HEK293T (cell line): ENCODE results near the gene METTL25B.

Experiments used
- CTCF ChIA-PET: fragments of 350-600 bp; formaldehyde crosslinking; extraction: SDS; loops from one replicate; lab custom pipeline; 2021; ENCODE audit warnings: antibody characterized with exemption, inconsistent platforms; lab: Yijun Ruan, JAX
- POLR2A ChIA-PET: fragments of 350-600 bp; formaldehyde crosslinking; extraction: SDS; loops from one replicate; lab custom pipeline; 2020; ENCODE audit warnings: antibody characterized with exemption, inconsistent platforms; lab: Yijun Ruan, JAX
- DNase-seq: peaks from one replicate; pipeline ENCODE4 v3.0.0; 2012; ENCODE audit warnings: mixed read lengths; ENCODE audit errors: extremely low spot score
- ARNT ChIP-seq: fragments of 450-650 bp; IDR thresholded peaks from 2 replicates; pipeline ENCODE4 v1.6.1; 2017; ENCODE audit warnings: mild to moderate bottlenecking
- BHLHE40 ChIP-seq: fragments of 450-650 bp; IDR thresholded peaks from 2 replicates; pipeline ENCODE4 v1.6.1; 2016; ENCODE audit warnings: mild to moderate bottlenecking, moderate library complexity, borderline replicate concordance
- CTBP1 ChIP-seq: fragments of 450-650 bp; IDR thresholded peaks from 2 replicates; pipeline ENCODE4 v1.6.1; 2016; ENCODE audit warnings: borderline replicate concordance
- ELF4 ChIP-seq: fragments of 450-650 bp; IDR thresholded peaks from 2 replicates; pipeline ENCODE4 v1.6.1; 2017; ENCODE audit warnings: antibody characterized with exemption
- FOXA1 ChIP-seq: fragments of 450-650 bp; IDR thresholded peaks from 2 replicates; pipeline ENCODE4 v1.6.1; 2016; ENCODE audit warnings: mild to moderate bottlenecking
- FOXK2 ChIP-seq: fragments of 450-650 bp; IDR thresholded peaks from 2 replicates; pipeline ENCODE4 v1.6.1; 2016; ENCODE audit warnings: mild to moderate bottlenecking
- FOXM1 ChIP-seq: fragments of 450-650 bp; IDR thresholded peaks from 2 replicates; pipeline ENCODE4 v1.6.1; 2017; ENCODE audit warnings: mild to moderate bottlenecking, borderline replicate concordance
- HDGF ChIP-seq: fragments of 450-650 bp; IDR thresholded peaks from 2 replicates; pipeline ENCODE4 v1.6.1; 2017; ENCODE audit warnings: antibody characterized with exemption, borderline replicate concordance
- L3MBTL2 ChIP-seq: fragments of 450-650 bp; conservative IDR thresholded peaks from 2 replicates; pipeline ENCODE4 v1.6.1; 2016; ENCODE audit warnings: mild to moderate bottlenecking
- LEF1 ChIP-seq: fragments of 450-650 bp; IDR thresholded peaks from 2 replicates; pipeline ENCODE4 v1.6.1; 2017; ENCODE audit warnings: mild to moderate bottlenecking, borderline replicate concordance
- NFRKB ChIP-seq: fragments of 450-650 bp; IDR thresholded peaks from 2 replicates; pipeline ENCODE4 v1.6.1; 2016; ENCODE audit warnings: mild to moderate bottlenecking, moderate library complexity
- SP1 ChIP-seq: fragments of 450-650 bp; IDR thresholded peaks from 2 replicates; pipeline ENCODE4 v1.6.1; 2017
- SUZ12 ChIP-seq: fragments of 450-650 bp; IDR thresholded peaks from 2 replicates; pipeline ENCODE4 v1.6.1; 2016; ENCODE audit warnings: mild to moderate bottlenecking
- TARDBP ChIP-seq: fragments of 450-650 bp; IDR thresholded peaks from 2 replicates; pipeline ENCODE4 v1.6.1; 2016
- ZNF384 ChIP-seq: fragments of 450-650 bp; IDR thresholded peaks from 2 replicates; pipeline ENCODE4 v1.6.1; 2016
- TF ChIP-seq, protein P1 (sequence below): fragments of 450-650 bp; IDR thresholded peaks from 2 replicates; pipeline ENCODE4 v1.6.1; 2016

METTL25B gene

DNA sequence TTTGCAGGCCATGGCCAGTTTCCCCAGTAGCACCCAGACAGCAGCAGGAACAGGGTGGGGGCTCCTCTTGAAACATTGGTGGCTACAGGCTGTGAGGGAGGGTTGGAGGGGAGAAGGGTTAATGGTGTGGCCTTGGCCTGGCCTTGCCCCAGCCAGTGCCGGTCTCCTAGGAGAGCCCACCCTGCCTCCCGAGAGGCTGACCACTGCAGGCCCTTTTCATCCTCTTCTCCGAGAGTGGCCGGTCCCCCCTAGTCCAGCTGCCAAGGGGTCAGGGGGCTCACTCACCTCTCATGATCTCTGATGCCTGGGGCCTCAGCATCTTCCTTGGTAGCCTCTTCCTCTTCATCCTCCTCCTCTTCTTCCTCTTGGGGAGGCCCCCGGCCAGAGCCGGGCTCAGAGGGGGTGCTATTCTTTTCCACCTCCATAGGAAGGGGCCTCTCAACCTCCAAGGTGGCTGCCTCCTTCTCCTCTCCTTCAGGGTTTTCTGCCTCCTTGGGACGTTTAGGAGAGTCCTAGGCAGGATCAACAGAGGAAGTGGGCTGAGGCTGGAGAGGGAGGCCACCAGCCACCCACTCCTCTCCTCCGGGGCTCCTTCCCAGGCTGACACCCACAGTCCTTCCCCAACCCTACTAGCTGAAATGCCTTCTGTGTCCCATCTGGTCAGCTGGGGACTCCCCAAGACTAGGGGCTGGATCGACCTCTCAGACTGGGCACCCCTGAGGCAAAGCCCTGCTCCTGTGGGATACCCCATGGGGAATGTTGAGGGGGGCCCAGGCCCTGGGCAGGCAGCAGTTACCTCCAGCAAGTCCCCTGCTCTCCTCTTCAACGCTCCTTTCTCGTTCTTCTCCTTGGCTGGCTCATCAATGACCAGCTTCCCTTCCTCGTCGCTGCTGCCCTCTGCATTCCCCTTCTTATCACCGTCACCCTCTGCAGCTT, 15.4 kb downstream of the METTL25B start:
- no peak for TF ChIP-seq SP1
- ChIA-PET POLR2A (interaction anchor here (3.2 kb wide), 1 partner anchor 8 kb away, joined by 60 read pairs; the partner anchor contains the start of gene HDGF), CTCF (no interaction called here)
- no peak for DNase-seq

DNA sequence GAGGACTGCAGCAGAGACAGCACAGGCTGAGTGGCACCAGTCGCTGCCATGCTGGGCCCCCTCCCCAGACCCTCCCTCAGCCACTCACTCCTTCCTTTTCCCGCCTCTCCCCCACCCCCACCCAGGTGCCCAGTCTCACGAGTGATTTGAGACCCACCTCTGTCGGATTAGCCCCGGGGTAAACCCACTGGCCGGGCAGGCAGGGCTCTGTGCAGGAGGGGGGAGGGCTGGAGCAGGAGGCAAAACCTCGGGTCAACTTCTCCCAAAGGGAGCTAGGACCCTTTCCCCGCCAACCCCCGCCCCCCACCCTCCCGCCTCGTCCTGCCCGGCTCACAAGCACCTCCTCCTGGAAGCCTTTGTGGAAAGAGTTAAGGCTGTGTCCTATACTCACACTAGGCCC, 16.1 kb downstream of the METTL25B start:
- POLR2A ChIA-PET = interaction anchor here (0.7 kb wide), 1 partner anchor 24 kb away, joined by 3 read pairs; no protein-coding TSS in a partner anchor
- TF ChIP-seq L3MBTL2 (no peak), SUZ12 (no peak), CTBP1 (no peak), FOXA1 (no peak), BHLHE40 (no peak), ARNT (no peak), NFRKB (no peak), ZNF384 (no peak), FOXM1 (no peak), HDGF (no peak), FOXK2 (no peak)
- TF ChIP-seq, protein P1, sequence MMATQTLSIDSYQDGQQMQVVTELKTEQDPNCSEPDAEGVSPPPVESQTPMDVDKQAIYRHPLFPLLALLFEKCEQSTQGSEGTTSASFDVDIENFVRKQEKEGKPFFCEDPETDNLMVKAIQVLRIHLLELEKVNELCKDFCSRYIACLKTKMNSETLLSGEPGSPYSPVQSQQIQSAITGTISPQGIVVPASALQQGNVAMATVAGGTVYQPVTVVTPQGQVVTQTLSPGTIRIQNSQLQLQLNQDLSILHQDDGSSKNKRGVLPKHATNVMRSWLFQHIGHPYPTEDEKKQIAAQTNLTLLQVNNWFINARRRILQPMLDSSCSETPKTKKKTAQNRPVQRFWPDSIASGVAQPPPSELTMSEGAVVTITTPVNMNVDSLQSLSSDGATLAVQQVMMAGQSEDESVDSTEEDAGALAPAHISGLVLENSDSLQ = no peak
- DNase-seq = no peak
- CTCF ChIA-PET = no interaction called here

DNA sequence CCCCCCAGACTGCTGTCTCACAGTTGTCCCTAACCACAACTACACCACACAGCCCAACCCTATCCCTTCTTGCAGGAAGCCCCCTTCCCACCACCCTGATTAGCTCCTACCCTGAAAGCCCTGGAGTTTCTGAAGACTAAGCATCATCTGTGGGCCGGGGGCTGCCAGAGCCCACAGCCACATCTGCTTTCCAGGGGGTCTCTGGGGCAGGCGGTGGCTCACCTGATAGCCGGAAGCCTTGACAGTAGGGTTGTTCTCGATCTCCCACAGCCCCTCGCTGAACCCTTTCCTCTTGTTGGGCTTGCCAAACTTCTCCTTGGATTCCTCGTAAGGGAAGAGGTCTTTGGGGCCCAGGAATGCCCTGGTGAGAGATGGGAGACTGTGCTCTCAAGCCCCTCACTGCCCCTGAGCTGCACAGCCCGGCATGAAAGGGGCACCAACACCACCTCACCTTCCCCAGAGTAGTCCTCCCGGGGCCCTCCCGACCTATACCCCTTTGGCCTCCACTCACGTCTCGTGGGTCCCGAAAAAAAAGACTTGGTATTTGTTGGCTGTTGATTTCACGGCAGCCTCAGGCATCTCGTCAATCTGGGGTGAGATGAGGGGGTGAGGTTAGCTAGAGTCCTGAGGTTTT, 16.6 kb downstream of the METTL25B start:
- ChIA-PET CTCF (no interaction called here), POLR2A (interaction anchor here (0.7 kb wide), 1 partner anchor 24 kb away, joined by 3 read pairs; no protein-coding TSS in a partner anchor)
- TF ChIP-seq LEF1 (no peak), SUZ12 (no peak), HDGF (no peak), CTBP1 (no peak), FOXA1 (no peak), ELF4 (no peak), NFRKB (no peak), ZNF384 (no peak), BHLHE40 (no peak), FOXK2 (no peak), ARNT (no peak), L3MBTL2 (no peak), SP1 (no peak), FOXM1 (no peak)
- DNase-seq = no peak

DNA sequence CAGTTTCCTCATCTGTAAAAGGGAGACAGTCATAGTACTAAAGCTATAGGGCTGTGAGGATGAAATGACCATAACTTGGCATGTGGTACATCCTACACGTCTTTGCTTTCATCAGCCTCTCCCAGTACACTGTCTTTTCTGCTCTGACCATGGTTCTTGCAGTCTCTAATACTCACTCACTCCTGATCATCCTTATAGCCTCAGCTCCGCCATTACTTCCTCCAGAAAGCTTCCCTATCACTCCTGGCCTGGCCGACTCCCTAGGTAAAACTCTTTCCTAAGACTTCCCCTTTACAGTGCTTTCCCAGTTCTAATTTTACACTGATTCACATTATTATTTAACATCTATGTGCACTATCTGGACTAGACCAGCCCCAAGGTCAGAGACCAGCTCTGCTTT, 17.6 kb downstream of the METTL25B start:
- POLR2A ChIA-PET = interaction anchor here (1.4 to 2.9 kb wide), 3 partner anchors 10 to 22 kb away, joined by 4 to 31 read pairs (median 30); partner anchors contain the start of genes ISG20L2, METTL25B and PRCC
- CTCF ChIA-PET = interaction anchor here (2.3 kb wide), 1 partner anchor 20 kb away, joined by 18 read pairs; no protein-coding TSS in a partner anchor
- TF ChIP-seq, protein P1 = no peak
- TF ChIP-seq ZNF384 (no peak), BHLHE40 (no peak)
- DNase-seq = no peak

DNA sequence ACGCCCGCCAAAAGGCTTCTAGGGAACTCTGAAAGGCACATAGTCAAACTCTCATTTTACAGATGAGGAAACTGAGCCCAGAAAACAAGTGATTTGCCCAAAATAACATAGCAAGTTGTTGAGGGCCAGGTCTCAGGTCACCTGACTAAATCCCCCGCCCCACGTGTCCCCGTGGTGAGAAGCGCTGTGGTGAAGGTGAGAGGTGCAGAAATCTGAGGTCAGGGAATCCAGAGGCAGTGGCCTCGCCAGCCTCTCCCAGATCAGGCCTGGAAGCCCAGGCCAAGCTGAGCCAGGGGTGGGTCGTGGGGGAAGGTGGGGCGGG, 18.1 kb downstream of the METTL25B start:
- ChIA-PET CTCF (interaction anchor here (2.3 kb wide), 1 partner anchor 20 kb away, joined by 18 read pairs; no protein-coding TSS in a partner anchor), POLR2A (interaction anchor here (1.4 to 2.9 kb wide), 3 partner anchors 10 to 21 kb away, joined by 4 to 31 read pairs (median 30); partner anchors contain the start of genes ISG20L2, METTL25B and PRCC)
- TF ChIP-seq ZNF384 (no peak), TARDBP (no peak), L3MBTL2 (no peak), FOXM1 (no peak), ARNT (no peak), FOXK2 (no peak), HDGF (no peak), CTBP1 (no peak), BHLHE40 (no peak), SP1 (no peak), LEF1 (no peak), NFRKB (no peak), ELF4 (no peak), SUZ12 (no peak), FOXA1 (no peak)
- TF ChIP-seq, protein P1 = no peak
- DNase-seq = no peak
